ENCODE measurements around the gene CCDC81. TPM values are rescaled to one million over a fixed set of nuclear protein-coding genes. Genes with fewer than 3 reads are reported as not detected.

Gene CCDC81
- total and polyA plus RNA-seq, 2 of the 4 experiments (the other 2 are of a cell fraction) = 3.1 to 6.5 TPM

GRCh38 chr11:86372041-86372440 is 2.6 kb upstream of the CCDC81 start:
- intact Hi-C loops (cut with micrococcal nuclease) = no loop called here
- CTCF ChIA-PET = no interaction called here
- H2BK120ac ChIP-seq (ENCODE audit: low read depth, low read length) = no peak overlapping the region

More at GRCh38 chr11:86372041-86372440, 2.6 kb upstream of the CCDC81 start:
- no peaks in the 10 kb centered on the region for H3K36me3 ChIP-seq (ENCODE audit: control insufficient read depth, insufficient read depth, low read length)
- no peak overlapping the region for H3K14ac ChIP-seq (replicated peaks; ENCODE audit: low read depth, low read length)
- H3K9ac ChIP-seq (ENCODE audit: low read depth, low read length) = no peak overlapping the region
- H4K5ac ChIP-seq (ENCODE audit: low read depth, low read length) = no peak overlapping the region
- no peak overlapping the region for H3K18ac ChIP-seq (ENCODE audit: low read depth, low read length)
- H2BK15ac ChIP-seq (ENCODE audit: low read depth, low read length) = no peak overlapping the region
- H3K4me3 ChIP-seq (ENCODE audit: insufficient read depth, low read depth, low read length) = no peak overlapping the region
- in situ Hi-C loops (cut with MboI; ENCODE audit: low sequenced_read_pairs) (no loop called here), dilution Hi-C loops (cut with HindIII; ENCODE audit: low sequenced_read_pairs, unreplicated experiment) (no loop called here)
- no peak overlapping the region for H3K4ac ChIP-seq (ENCODE audit: low read depth, low read length)
- no CpG with 5 or more reads among the region's 1 CpG for WGBS, 2 experiments (ENCODE audit: extremely low coverage in 2 of 2, insufficient read length in 1 of 2)
- no peaks in the 10 kb centered on the region for H3K9me3 ChIP-seq (ENCODE audit: control insufficient read depth, insufficient read depth, low read length)
- no peaks in the 10 kb centered on the region for H4K20me1 ChIP-seq (ENCODE audit: insufficient read depth, low read length)
- no peak for TF ChIP-seq RFX5 (IDR thresholded peaks at IDR 0.05; ENCODE audit: low read depth, low read length)
- no peak for TF ChIP-seq CHD1 (IDR thresholded peaks at IDR 0.05; ENCODE audit: low read depth, low read length)
- TF ChIP-seq POLR2A (IDR thresholded peaks at IDR 0.05; ENCODE audit: low read depth, low read length) = no peak
- no peak for TF ChIP-seq CEBPB (IDR thresholded peaks at IDR 0.05; ENCODE audit: low read depth, low read length)
- no peak for TF ChIP-seq RCOR1 (IDR thresholded peaks at IDR 0.05; ENCODE audit: insufficient replicate concordance, low read length)
- no peak for TF ChIP-seq FOS (IDR thresholded peaks at IDR 0.05; ENCODE audit: low read depth, low read length)
- no peak for TF ChIP-seq MAZ (IDR thresholded peaks at IDR 0.05; ENCODE audit: borderline replicate concordance, low read depth, low read length)
- no peak for TF ChIP-seq SMC3 (IDR thresholded peaks at IDR 0.05; ENCODE audit: low read depth, low read length)
- TF ChIP-seq, protein P1, sequence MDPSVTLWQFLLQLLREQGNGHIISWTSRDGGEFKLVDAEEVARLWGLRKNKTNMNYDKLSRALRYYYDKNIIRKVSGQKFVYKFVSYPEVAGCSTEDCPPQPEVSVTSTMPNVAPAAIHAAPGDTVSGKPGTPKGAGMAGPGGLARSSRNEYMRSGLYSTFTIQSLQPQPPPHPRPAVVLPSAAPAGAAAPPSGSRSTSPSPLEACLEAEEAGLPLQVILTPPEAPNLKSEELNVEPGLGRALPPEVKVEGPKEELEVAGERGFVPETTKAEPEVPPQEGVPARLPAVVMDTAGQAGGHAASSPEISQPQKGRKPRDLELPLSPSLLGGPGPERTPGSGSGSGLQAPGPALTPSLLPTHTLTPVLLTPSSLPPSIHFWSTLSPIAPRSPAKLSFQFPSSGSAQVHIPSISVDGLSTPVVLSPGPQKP (IDR thresholded peaks at IDR 0.05; ENCODE audit: borderline replicate concordance, low read depth, low read length) = no peak
- no peak for TF ChIP-seq NFE2L2 (IDR thresholded peaks at IDR 0.05; ENCODE audit: low read depth, low read length)
- TF ChIP-seq, protein P2, sequence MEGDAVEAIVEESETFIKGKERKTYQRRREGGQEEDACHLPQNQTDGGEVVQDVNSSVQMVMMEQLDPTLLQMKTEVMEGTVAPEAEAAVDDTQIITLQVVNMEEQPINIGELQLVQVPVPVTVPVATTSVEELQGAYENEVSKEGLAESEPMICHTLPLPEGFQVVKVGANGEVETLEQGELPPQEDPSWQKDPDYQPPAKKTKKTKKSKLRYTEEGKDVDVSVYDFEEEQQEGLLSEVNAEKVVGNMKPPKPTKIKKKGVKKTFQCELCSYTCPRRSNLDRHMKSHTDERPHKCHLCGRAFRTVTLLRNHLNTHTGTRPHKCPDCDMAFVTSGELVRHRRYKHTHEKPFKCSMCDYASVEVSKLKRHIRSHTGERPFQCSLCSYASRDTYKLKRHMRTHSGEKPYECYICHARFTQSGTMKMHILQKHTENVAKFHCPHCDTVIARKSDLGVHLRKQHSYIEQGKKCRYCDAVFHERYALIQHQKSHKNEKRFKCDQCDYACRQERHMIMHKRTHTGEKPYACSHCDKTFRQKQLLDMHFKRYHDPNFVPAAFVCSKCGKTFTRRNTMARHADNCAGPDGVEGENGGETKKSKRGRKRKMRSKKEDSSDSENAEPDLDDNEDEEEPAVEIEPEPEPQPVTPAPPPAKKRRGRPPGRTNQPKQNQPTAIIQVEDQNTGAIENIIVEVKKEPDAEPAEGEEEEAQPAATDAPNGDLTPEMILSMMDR (conservative IDR thresholded peaks at IDR 0.05; ENCODE audit: low read depth, low read length) = no peak
- DNase-seq (no peak), ATAC-seq (ENCODE audit: low read depth) (no peak)
- peaks cover 2% of the 10 kb centered on the region; the same call in 1 of the 2 replicates for H3K4me1 ChIP-seq (ENCODE audit: control insufficient read depth, insufficient read depth, low read length)
- H2AFZ ChIP-seq (replicated peaks; ENCODE audit: low read length, poor library complexity) = no peak overlapping the region
- H2AK9ac ChIP-seq (replicated peaks; ENCODE audit: low read depth, low read length, poor library complexity) = no peak overlapping the region
- no peak overlapping the region for H3K27ac ChIP-seq (ENCODE audit: insufficient read depth, low read length)
- POLR2A ChIA-PET (ENCODE audit: unreplicated experiment) = no interaction called here
- H4K91ac ChIP-seq (ENCODE audit: insufficient read depth, low read depth, low read length) = no peak overlapping the region
- no peak overlapping the region for H2AK5ac ChIP-seq (ENCODE audit: low read depth, low read length)
- H3K4me2 ChIP-seq (ENCODE audit: low read depth, low read length) = no peak overlapping the region
- no peaks in the 10 kb centered on the region for H3K27me3 ChIP-seq (ENCODE audit: control insufficient read depth, insufficient read depth, low read length)
- no peak overlapping the region for H2BK20ac ChIP-seq (ENCODE audit: low read depth, low read length)
- no peak overlapping the region for H2BK5ac ChIP-seq (ENCODE audit: low read depth, low read length, poor library complexity, severe bottlenecking)
- H3K9me1 ChIP-seq (ENCODE audit: insufficient read depth, low read length) = no peaks in the 10 kb centered on the region
- no peak overlapping the region for H3K23ac ChIP-seq (ENCODE audit: low read depth, low read length)
- no TSS peak for BruUV-seq (replicated peaks)
- H4K8ac ChIP-seq (ENCODE audit: low read depth in 2 of 2, low read length in 2 of 2) = no peak overlapping the region
- H3K56ac ChIP-seq (ENCODE audit: extremely low read depth, insufficient read depth, low read length) = no peak overlapping the region
- no peaks in the 10 kb centered on the region for H3K79me1 ChIP-seq (ENCODE audit: low read depth in 1 of 2, low read length in 2 of 2)
